K562 (cell line): Measurements from ENCODE around the gene HSPA1L. TPM values are rescaled to one million over a fixed set of nuclear protein-coding genes. Genes with fewer than 3 reads are reported as not detected.
A peak's percentile ranks its signal among the peaks of the same experiment; 100 is the strongest.

Experiments
- ASH1L ChIP-seq: fragments of 450-650 bp; IDR thresholded peaks from 2 replicates; pipeline ENCODE4 v1.6.1; 2018; ENCODE audit warnings: borderline replicate concordance, mild to moderate bottlenecking, low read depth; ENCODE audit not compliant: partially characterized antibody
- CBFA2T2 ChIP-seq: fragments of 450-650 bp; conservative IDR thresholded peaks from 2 replicates; pipeline ENCODE4 v1.6.1; 2017; ENCODE audit warnings: mild to moderate bottlenecking
- CBX5 ChIP-seq: IDR thresholded peaks from 2 replicates; pipeline ENCODE4 v1.6.1; 2014; ENCODE audit warnings: low read depth, borderline replicate concordance
- CCAR2 ChIP-seq: fragments of 200-400 bp; formaldehyde crosslinking; IDR thresholded peaks from 2 replicates; pipeline ENCODE4 v1.6.1; 2017; ENCODE audit warnings: mild to moderate bottlenecking, low read depth, low read length
- FOXJ3 ChIP-seq: sonication (generic); formaldehyde crosslinking; IDR thresholded peaks from 2 replicates; pipeline ENCODE4 v1.4.0; 2020; ENCODE audit warnings: mild to moderate bottlenecking, missing genetic modification reagents
- GATAD2A ChIP-seq: fragments of 450-650 bp; IDR thresholded peaks from 2 replicates; pipeline ENCODE4 v1.6.1; 2017
- GTF3C2 ChIP-seq: IDR thresholded peaks from 3 replicates; pipeline ENCODE4 v1.6.1; 2011; ENCODE audit warnings: borderline replicate concordance, mild to moderate bottlenecking, moderate library complexity; ENCODE audit not compliant: insufficient read length; ENCODE audit errors: extremely low read depth
- HIVEP1 ChIP-seq: fragments of 250-450 bp; sonication (Bioruptor Pico); IDR thresholded peaks from 2 replicates; pipeline ENCODE4 v1.4.0; 2020; ENCODE audit warnings: mild to moderate bottlenecking
- MAFG ChIP-seq: fragments of 450-650 bp; conservative IDR thresholded peaks from 2 replicates; pipeline ENCODE4 v1.6.1; 2016; ENCODE audit warnings: missing genetic modification characterization, missing compliant biosample characterization
- MEF2D ChIP-seq: conservative IDR thresholded peaks from 2 replicates; pipeline ENCODE4 v1.6.1; 2016; ENCODE audit warnings: low read depth, missing genetic modification characterization, missing compliant biosample characterization
- MXI1 ChIP-seq: IDR thresholded peaks from 2 replicates; pipeline ENCODE4 v1.6.1; 2011; ENCODE audit warnings: low read depth, mild to moderate bottlenecking, improper control_type of control experiment, low read length
- POLR3A ChIP-seq: IDR thresholded peaks from 2 replicates; pipeline ENCODE4 v1.6.1; 2011; ENCODE audit warnings: borderline replicate concordance, mild to moderate bottlenecking, moderate library complexity; ENCODE audit not compliant: insufficient read length, insufficient read depth; ENCODE audit errors: extremely low read depth
- PTTG1 ChIP-seq: fragments of 450-650 bp; IDR thresholded peaks from 2 replicates; pipeline ENCODE4 v1.6.1; 2016; ENCODE audit warnings: low read depth, mild to moderate bottlenecking, missing genetic modification characterization, missing compliant biosample characterization
- RFX5 ChIP-seq: IDR thresholded peaks from 2 replicates; pipeline ENCODE4 v1.6.1; 2011; ENCODE audit warnings: low read depth, mild to moderate bottlenecking, improper control_type of control experiment, low read length
- SMAD2 ChIP-seq: fragments of 150-350 bp; IDR thresholded peaks from 2 replicates; pipeline ENCODE4 v1.6.1; 2014; ENCODE audit warnings: low read depth, mild to moderate bottlenecking, low read length
- STAT5A ChIP-seq: IDR thresholded peaks from 2 replicates; pipeline ENCODE4 v1.6.1; 2012; ENCODE audit warnings: low read length, inconsistent platforms, borderline replicate concordance
- STAT5B ChIP-seq: fragments of 250-450 bp; sonication (Bioruptor Pico); IDR thresholded peaks from 2 replicates; pipeline ENCODE4 v1.8.0; 2021; ENCODE audit warnings: mild to moderate bottlenecking, inconsistent platforms
- TCF3 ChIP-seq: sonication (generic); formaldehyde crosslinking; IDR thresholded peaks from 2 replicates; pipeline ENCODE4 v1.4.0; 2020; ENCODE audit warnings: mild to moderate bottlenecking, missing genetic modification reagents
- TFAM ChIP-seq: fragments of 250-450 bp; sonication (Bioruptor Pico); conservative IDR thresholded peaks from 2 replicates; pipeline ENCODE4 v1.5.0; 2021; ENCODE audit warnings: mild to moderate bottlenecking, moderate library complexity
- TRIM24 ChIP-seq, 2 experiments: fragments of 450-650 bp; IDR thresholded peaks; 2 replicates each; pipeline ENCODE4 v1.6.1; 2016
- ZBTB1 ChIP-seq: sonication (generic); formaldehyde crosslinking; IDR thresholded peaks from 2 replicates; pipeline ENCODE4 v1.8.1; 2023; ENCODE audit warnings: missing genetic modification reagents, low read depth, mild to moderate bottlenecking, borderline replicate concordance
- ZNF274 ChIP-seq: IDR thresholded peaks from 2 replicates; pipeline ENCODE4 v1.6.1; 2011; ENCODE audit warnings: low read depth, mild to moderate bottlenecking, low read length, moderate library complexity, borderline replicate concordance
- ZNF76 ChIP-seq: fragments of 250-450 bp; sonication (Bioruptor Pico); IDR thresholded peaks from 2 replicates; pipeline ENCODE4 v1.4.0; 2020; ENCODE audit warnings: mild to moderate bottlenecking, moderate library complexity, borderline replicate concordance
- ZNF830 ChIP-seq: fragments of 250-450 bp; sonication (Bioruptor Pico); IDR thresholded peaks from 2 replicates; pipeline ENCODE4 v1.5.0; 2021; ENCODE audit warnings: mild to moderate bottlenecking
- polyA plus RNA-seq, 8 experiments: library from polyadenylated mRNA; depleted of rRNA in 4 of 8; stranded (reverse) in 5 of 8; unstranded in 3 of 8; fragments of >200 nt; fragmentation: Nextera tagmentation in 2 of 8; fragmentation: Illumina TruSeq in 1 of 8; extraction: Ambion mirVana in 2 of 8; extraction: Trizol in 1 of 8; gene quantifications; 2 replicates each; pipeline versions ENCODE4 v1.2.1 to v1.2.3, GENCODE V29; 2011 to 2014; ENCODE audit warnings: inconsistent platforms in 1 of 8, missing spikeins in 1 of 8
- total RNA-seq, 7 experiments: library from RNA; depleted of rRNA in 6 of 7; stranded (reverse); fragments of >200 nt in 6 of 7; fragmentation: Illumina TruSeq in 2 of 7; extraction: Trizol in 2 of 7; gene quantifications; 2 replicates each; pipeline versions ENCODE4 v1.2.1 to v1.2.3, GENCODE V29; 2011 to 2021; ENCODE audit warnings: low replicate concordance in 1 of 7
- TF ChIP-seq, protein P1 (sequence below): sonication (generic); formaldehyde crosslinking; IDR thresholded peaks from 2 replicates; pipeline ENCODE4 v1.8.0; 2022; ENCODE audit warnings: mild to moderate bottlenecking, missing genetic modification reagents, borderline replicate concordance

Gene HSPA1L
- total and polyA plus RNA-seq, 9 of the 15 experiments (the other 6 are each of a cell fraction or from before 2014, with no cell fraction given), result 0.14 to 2.1 (median 1.3) TPM

- TF ChIP-seq, protein P1, sequence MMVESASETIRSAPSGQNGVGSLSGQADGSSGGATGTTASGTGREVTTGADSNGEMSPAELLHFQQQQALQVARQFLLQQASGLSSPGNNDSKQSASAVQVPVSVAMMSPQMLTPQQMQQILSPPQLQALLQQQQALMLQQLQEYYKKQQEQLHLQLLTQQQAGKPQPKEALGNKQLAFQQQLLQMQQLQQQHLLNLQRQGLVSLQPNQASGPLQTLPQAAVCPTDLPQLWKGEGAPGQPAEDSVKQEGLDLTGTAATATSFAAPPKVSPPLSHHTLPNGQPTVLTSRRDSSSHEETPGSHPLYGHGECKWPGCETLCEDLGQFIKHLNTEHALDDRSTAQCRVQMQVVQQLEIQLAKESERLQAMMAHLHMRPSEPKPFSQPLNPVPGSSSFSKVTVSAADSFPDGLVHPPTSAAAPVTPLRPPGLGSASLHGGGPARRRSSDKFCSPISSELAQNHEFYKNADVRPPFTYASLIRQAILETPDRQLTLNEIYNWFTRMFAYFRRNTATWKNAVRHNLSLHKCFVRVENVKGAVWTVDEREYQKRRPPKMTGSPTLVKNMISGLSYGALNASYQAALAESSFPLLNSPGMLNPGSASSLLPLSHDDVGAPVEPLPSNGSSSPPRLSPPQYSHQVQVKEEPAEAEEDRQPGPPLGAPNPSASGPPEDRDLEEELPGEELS, result no peak
- TF ChIP-seq MXI1 (peak; percentile 29), CBFA2T2 (no peak), ZNF274 (no peak), CBX5 (no peak), TCF3 (CRISPR knock-in tag) (no peak), CCAR2 (no peak), SMAD2 (no peak), MAFG (tag) (no peak), ZNF830 (CRISPR knock-in tag) (no peak), GTF3C2 (no peak), TFAM (no peak), STAT5B (no peak), TRIM24 (IDR thresholded peaks at IDR 0.05) (no peak), ZNF76 (CRISPR knock-in tag) (peak; percentile 87; the same call in 1 of the 2 replicates), GATAD2A (no peak), POLR3A (no peak), ZBTB1 (peak; percentile 10), RFX5 (peak; percentile 67; the same call in 1 of the 2 replicates), STAT5A (peak; percentile 55; the same call in 1 of the 2 replicates), HIVEP1 (CRISPR knock-in tag) (peak; percentile 81), PTTG1 (tag) (no peak), FOXJ3 (CRISPR knock-in tag) (no peak), MEF2D (tag) (peak; percentile 70), ASH1L (no peak)
These were observed 12.4 kb upstream of the HSPA1L start, which contains the start of gene HSPA1B (continued) for GRCh38 chr6:31827286-31828079.
